ENCODE measurements around the gene IFNGR1. TPM values are rescaled to one million over a fixed set of nuclear protein-coding genes. Genes with fewer than 3 reads are reported as not detected.

Gene IFNGR1
- total and polyA plus RNA-seq, 2 of the 13 experiments (the other 11 are each of a cell fraction or from before 2014, with no cell fraction given) = 82.8 to 87.8 TPM

DNA sequence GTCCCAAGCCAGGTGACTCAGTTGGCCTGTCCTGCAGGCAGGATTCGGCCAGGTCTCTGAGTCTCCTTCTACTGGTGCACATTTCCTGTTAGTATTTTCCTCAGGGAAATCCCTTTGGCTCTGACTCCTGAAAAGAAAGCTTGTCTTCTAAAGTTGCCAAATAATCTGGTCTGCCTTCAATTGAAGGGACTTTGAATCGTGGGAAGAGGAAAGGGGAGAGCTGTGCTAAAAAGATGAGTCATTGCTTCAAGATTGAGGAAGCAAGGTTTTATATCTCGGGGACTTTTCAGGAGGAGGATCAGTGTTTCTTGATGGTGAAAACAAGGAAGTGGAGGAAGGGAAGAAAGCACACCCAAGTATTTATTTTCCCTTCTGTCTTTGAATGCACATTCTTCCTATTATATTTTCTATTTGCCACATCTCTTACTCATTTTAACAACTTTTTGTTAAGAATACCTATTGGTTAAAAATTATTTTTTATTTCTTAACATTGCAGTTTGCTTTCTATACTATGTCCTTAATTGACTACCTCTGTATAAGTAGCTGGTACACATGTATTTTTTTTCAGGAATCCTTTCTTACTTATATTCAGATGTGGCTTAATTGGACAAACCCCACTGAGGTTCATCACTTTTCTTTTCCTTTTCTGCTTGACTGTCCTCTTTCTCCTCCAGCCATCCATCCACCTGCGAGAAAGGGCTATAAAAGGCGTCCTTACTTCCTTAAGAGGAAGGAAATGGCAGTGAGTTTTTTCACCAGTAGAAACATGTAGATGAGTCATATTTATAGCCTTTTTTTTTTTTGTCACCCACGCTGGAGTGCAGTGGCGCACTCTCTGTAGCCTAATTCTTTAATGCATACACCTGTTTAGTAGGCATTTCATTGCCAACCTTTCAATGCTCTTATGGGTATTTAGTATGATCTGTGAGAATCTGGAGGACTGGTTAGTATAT, 15.0 kb upstream of the IFNGR1 start (continued):
- TF ChIP-seq ZSCAN12 (CRISPR knock-in tag; IDR thresholded peaks at IDR 0.05) (no peak), ETV6 (CRISPR knock-in tag; conservative IDR thresholded peaks at IDR 0.05) (no peak), ZNF577 (CRISPR knock-in tag; IDR thresholded peaks at IDR 0.05; ENCODE audit: borderline replicate concordance, low read depth) (no peak), ELF3 (CRISPR knock-in tag; IDR thresholded peaks at IDR 0.05) (peak; percentile 36; the same call in 1 of the 2 replicates), SCMH1 (CRISPR knock-in tag; IDR thresholded peaks at IDR 0.05; ENCODE audit: borderline replicate concordance) (no peak), ZNF737 (CRISPR knock-in tag; IDR thresholded peaks at IDR 0.05; ENCODE audit: borderline replicate concordance) (no peak), NFE2 (CRISPR knock-in tag; IDR thresholded peaks at IDR 0.05) (0 out of 2 replicates have a peak, but pooled peaks have one; percentile 28), IRX3 (CRISPR knock-in tag; IDR thresholded peaks at IDR 0.05; ENCODE audit: borderline replicate concordance, low read depth) (no peak), FOSL2 (CRISPR knock-in tag; IDR thresholded peaks at IDR 0.05) (peak; percentile 69), ZNF326 (CRISPR knock-in tag; IDR thresholded peaks at IDR 0.05; ENCODE audit: borderline replicate concordance) (no peak), CREB1 (IDR thresholded peaks at IDR 0.05) (no peak), CREB1 (CRISPR knock-in tag; IDR thresholded peaks at IDR 0.05) (no peak), NFE2L2 (IDR thresholded peaks at IDR 0.05; ENCODE audit: low read length) (peak; percentile 67; the same call in 1 of the 2 replicates), MIXL1 (CRISPR knock-in tag; IDR thresholded peaks at IDR 0.05) (no peak), GATAD2A (CRISPR knock-in tag; IDR thresholded peaks at IDR 0.05) (no peak), RAD51 (IDR thresholded peaks at IDR 0.05; ENCODE audit: borderline replicate concordance) (no peak), NBN (conservative IDR thresholded peaks at IDR 0.05) (no peak)
- TF ChIP-seq, protein P1, sequence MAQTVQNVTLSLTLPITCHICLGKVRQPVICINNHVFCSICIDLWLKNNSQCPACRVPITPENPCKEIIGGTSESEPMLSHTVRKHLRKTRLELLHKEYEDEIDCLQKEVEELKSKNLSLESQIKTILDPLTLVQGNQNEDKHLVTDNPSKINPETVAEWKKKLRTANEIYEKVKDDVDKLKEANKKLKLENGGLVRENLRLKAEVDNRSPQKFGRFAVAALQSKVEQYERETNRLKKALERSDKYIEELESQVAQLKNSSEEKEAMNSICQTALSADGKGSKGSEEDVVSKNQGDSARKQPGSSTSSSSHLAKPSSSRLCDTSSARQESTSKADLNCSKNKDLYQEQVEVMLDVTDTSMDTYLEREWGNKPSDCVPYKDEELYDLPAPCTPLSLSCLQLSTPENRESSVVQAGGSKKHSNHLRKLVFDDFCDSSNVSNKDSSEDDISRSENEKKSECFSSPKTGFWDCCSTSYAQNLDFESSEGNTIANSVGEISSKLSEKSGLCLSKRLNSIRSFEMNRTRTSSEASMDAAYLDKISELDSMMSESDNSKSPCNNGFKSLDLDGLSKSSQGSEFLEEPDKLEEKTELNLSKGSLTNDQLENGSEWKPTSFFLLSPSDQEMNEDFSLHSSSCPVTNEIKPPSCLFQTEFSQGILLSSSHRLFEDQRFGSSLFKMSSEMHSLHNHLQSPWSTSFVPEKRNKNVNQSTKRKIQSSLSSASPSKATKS (CRISPR knock-in tag; IDR thresholded peaks at IDR 0.05) = no peak
- TF ChIP-seq, protein P2, sequence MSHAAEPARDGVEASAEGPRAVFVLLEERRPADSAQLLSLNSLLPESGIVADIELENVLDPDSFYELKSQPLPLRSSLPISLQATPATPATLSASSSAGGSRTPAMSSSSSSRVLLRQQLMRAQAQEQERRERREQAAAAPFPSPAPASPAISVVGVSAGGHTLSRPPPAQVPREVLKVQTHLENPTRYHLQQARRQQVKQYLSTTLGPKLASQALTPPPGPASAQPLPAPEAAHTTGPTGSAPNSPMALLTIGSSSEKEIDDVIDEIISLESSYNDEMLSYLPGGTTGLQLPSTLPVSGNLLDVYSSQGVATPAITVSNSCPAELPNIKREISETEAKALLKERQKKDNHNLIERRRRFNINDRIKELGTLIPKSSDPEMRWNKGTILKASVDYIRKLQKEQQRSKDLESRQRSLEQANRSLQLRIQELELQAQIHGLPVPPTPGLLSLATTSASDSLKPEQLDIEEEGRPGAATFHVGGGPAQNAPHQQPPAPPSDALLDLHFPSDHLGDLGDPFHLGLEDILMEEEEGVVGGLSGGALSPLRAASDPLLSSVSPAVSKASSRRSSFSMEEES (CRISPR knock-in tag; IDR thresholded peaks at IDR 0.05) = no peak
- TF ChIP-seq, protein P3, sequence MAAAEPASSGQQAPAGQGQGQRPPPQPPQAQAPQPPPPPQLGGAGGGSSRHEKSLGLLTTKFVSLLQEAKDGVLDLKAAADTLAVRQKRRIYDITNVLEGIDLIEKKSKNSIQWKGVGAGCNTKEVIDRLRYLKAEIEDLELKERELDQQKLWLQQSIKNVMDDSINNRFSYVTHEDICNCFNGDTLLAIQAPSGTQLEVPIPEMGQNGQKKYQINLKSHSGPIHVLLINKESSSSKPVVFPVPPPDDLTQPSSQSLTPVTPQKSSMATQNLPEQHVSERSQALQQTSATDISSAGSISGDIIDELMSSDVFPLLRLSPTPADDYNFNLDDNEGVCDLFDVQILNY (CRISPR knock-in tag; conservative IDR thresholded peaks at IDR 0.05) = no peak

All from HepG2 (cell line).